GM12891 (cell line): ENCODE data around the gene AMBRA1.
"Not testable (repeated sequence)": the region's sequence is repeated elsewhere in the genome, so short reads cannot be mapped to it uniquely, and the experiment has no call there.

Source experiments
- DNase-seq: peaks from one replicate; pipeline ENCODE4 v3.0.0; 2011; ENCODE audit warnings: low spot score; ENCODE audit not compliant: insufficient read length
- FAIRE-seq: peaks from 2 replicates; lab custom pipeline; 2011; peaks lifted over from hg19 to GRCh38; lab: Jason Lieb, UNC
- PAX5 ChIP-seq: IDR thresholded peaks from 2 replicates; pipeline ENCODE4 v1.6.1; 2011; ENCODE audit warnings: low read length, moderate library complexity, mild to moderate bottlenecking; ENCODE audit not compliant: insufficient read depth, severe bottlenecking
- POLR2A ChIP-seq: IDR thresholded peaks from 2 replicates; pipeline ENCODE4 v1.6.1; 2011; ENCODE audit warnings: low read depth, low read length, control low read depth
- POLR2AphosphoS5 ChIP-seq: IDR thresholded peaks from 2 replicates; pipeline ENCODE4 v1.6.1; 2011; ENCODE audit warnings: low read depth, low read length, control low read depth
- POU2F2 ChIP-seq: IDR thresholded peaks from 2 replicates; pipeline ENCODE4 v1.6.1; 2011; ENCODE audit warnings: low read depth, mild to moderate bottlenecking, control low read depth, low read length, moderate library complexity
- SPI1 ChIP-seq: IDR thresholded peaks from 2 replicates; pipeline ENCODE4 v1.6.1; 2011; ENCODE audit warnings: low read depth, low read length, control low read depth
- TAF1 ChIP-seq: IDR thresholded peaks from 2 replicates; pipeline ENCODE4 v1.6.1; 2011; ENCODE audit warnings: low read depth, low read length, control low read depth

The AMBRA1 gene

DNA sequence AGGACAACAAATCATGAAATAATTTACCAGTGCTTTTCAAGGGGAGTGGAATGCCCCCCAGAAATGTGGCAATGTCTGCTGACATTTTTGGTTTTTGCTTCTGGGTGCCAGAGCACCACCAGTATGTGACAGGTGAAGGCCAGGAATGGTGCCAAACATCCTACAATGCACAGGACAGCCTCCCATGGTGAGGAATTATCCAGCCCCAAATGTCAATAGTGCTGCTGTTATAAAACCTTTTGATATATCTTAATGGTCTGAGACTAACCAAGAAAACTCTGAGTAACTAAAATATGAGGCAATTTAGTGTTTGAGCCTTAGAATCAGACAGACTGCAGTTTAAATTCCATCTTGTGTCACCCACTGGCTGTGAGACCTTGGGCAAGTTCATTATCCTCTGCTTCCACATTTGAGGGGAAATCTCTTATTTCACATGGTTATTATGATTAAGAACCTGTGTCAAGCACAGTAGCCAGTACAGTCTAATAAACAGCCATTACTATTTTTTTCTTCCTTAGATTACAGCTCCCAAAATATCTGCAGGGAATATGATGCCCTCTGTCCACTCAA lies 69.5 kb downstream of the AMBRA1 start:
- TF ChIP-seq PAX5 (no peak), POLR2AphosphoS5 (no peak), POLR2A (no peak), SPI1 (no peak), TAF1 (no peak), POU2F2 (no peak)
- DNase-seq: no peak
- FAIRE-seq: no peak

DNA sequence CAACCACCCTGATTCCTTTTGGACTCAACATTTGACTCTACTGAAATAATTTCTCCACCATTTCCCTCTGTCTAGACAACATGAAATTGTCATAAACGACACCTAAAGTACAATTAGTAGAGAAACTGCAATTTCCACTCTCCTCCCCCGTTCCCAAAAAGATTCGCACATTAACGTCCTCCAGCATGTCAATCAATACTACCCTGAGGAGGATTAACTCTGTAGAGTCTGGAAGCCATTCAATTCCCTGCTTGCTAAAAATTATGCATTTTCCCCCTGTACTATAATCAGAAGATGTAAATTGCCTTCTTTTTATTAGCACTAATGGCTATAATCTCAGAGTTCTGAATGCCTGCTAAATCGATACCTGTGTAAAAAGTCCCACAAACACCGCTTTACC lies 70.5 kb downstream of the AMBRA1 start:
- TF ChIP-seq POU2F2 (no peak), SPI1 (no peak), POLR2A (no peak), POLR2AphosphoS5 (no peak), TAF1 (no peak), PAX5 (no peak)
- no peak for FAIRE-seq

GRCh38 chr11:46522682-46523281 lies 71.0 kb downstream of the AMBRA1 start:
- FAIRE-seq: no peak
- TF ChIP-seq TAF1 (no peak), POLR2A (no peak), SPI1 (no peak)

More for the DNA sequence above, 70.5 kb downstream of the AMBRA1 start:
- DNase-seq: no peak

GRCh38 chr11:46521961-46522681 lies 71.7 kb downstream of the AMBRA1 start:
- TF ChIP-seq PAX5 (no peak), POLR2A (no peak), POU2F2 (no peak), SPI1 (no peak), POLR2AphosphoS5 (no peak), TAF1 (no peak)
- no peak for DNase-seq
- FAIRE-seq: no peak

More at GRCh38 chr11:46522682-46523281, 71.0 kb downstream of the AMBRA1 start:
- DNase-seq: no peak

- TF ChIP-seq POLR2AphosphoS5 (no peak), PAX5 (no peak), POLR2A (no peak), SPI1 (no peak), TAF1 (no peak), POU2F2 (no peak)
- FAIRE-seq (no peak), DNase-seq (no peak)
Observed at GRCh38 chr11:46520971-46521745, 72.7 kb downstream of the AMBRA1 start.

GRCh38 chr11:46519351-46519750 lies 74.5 kb downstream of the AMBRA1 start:
- DNase-seq: no peak
- FAIRE-seq: no peak
- no peak for TF ChIP-seq TAF1
- no peak for TF ChIP-seq POLR2AphosphoS5
- no peak for TF ChIP-seq POLR2A
- TF ChIP-seq SPI1: no peak
- no peak for TF ChIP-seq PAX5
- no peak for TF ChIP-seq POU2F2

DNA sequence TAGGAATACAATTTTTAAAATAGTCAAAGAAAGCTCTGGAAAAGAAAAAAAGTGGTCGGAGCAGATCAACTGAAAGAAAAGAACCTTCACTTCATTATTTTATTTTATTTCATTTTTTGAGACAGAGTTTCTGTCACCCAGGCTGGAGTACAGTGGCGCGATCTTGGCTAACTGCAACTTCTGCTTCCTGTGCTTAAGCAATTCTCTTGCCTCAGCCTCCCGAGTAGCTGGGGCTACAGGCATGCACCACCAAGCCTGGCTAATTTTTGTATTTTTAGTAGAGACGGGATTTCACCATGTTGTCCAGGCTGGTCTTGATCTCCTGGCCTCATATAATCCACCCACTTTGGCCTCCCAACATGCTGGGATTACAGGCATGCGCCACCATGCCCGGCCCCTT lies 74.9 kb downstream of the AMBRA1 start:
- DNase-seq, FAIRE-seq: not testable (repeated sequence)

- no peak for DNase-seq
- TF ChIP-seq POLR2AphosphoS5: no peak
- TF ChIP-seq PAX5: no peak
- TF ChIP-seq SPI1: no peak
- no peak for TF ChIP-seq POU2F2
- no peak for TF ChIP-seq TAF1
- TF ChIP-seq POLR2A: no peak
- no peak for FAIRE-seq
Observed at GRCh38 chr11:46514370-46514769, 79.5 kb downstream of the AMBRA1 start.

- FAIRE-seq: peak; percentile 9
- no peak for DNase-seq
- TF ChIP-seq POLR2A: no peak
- TF ChIP-seq PAX5: no peak
- TF ChIP-seq POU2F2: no peak
- no peak for TF ChIP-seq POLR2AphosphoS5
- no peak for TF ChIP-seq TAF1
- no peak for TF ChIP-seq SPI1
Observed at GRCh38 chr11:46513934-46514342, 79.9 kb downstream of the AMBRA1 start.
